Measurements from ENCODE around the gene INPP5F. TPM values are rescaled to one million over a fixed set of nuclear protein-coding genes. Genes with fewer than 3 reads are reported as not detected.

Gene INPP5F, protein sequence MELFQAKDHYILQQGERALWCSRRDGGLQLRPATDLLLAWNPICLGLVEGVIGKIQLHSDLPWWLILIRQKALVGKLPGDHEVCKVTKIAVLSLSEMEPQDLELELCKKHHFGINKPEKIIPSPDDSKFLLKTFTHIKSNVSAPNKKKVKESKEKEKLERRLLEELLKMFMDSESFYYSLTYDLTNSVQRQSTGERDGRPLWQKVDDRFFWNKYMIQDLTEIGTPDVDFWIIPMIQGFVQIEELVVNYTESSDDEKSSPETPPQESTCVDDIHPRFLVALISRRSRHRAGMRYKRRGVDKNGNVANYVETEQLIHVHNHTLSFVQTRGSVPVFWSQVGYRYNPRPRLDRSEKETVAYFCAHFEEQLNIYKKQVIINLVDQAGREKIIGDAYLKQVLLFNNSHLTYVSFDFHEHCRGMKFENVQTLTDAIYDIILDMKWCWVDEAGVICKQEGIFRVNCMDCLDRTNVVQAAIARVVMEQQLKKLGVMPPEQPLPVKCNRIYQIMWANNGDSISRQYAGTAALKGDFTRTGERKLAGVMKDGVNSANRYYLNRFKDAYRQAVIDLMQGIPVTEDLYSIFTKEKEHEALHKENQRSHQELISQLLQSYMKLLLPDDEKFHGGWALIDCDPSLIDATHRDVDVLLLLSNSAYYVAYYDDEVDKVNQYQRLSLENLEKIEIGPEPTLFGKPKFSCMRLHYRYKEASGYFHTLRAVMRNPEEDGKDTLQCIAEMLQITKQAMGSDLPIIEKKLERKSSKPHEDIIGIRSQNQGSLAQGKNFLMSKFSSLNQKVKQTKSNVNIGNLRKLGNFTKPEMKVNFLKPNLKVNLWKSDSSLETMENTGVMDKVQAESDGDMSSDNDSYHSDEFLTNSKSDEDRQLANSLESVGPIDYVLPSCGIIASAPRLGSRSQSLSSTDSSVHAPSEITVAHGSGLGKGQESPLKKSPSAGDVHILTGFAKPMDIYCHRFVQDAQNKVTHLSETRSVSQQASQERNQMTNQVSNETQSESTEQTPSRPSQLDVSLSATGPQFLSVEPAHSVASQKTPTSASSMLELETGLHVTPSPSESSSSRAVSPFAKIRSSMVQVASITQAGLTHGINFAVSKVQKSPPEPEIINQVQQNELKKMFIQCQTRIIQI
- 29.8 and 32.0 TPM in 2 replicates for total RNA-seq

GRCh38 chr10:119725828-119726675 lies at the start of gene INPP5F:
Gene INPP5F, plus strand, starts transcription at chr10:119726050. Its CDS starts 213 bp downstream, at chr10:119726263.

DNA sequence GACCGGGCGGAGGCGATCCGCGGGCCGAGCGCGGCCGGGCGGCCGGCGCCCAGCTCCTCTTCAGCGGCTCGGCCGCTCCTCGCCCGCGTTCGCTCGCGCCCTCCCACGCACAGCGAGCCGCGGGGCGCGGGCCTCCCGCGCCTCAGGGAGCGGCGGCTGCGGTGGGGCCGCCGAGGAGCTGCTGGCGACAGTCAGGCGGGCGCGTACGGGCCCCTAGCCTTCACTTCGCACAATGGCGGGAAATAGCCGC lies 146.7 kb downstream of the INPP5F start, which contains the start of gene MCMBP:
Gene MCMBP (minus strand): TSS at position 234 of the 250 bp plus-strand sequence. CDS start 259 bp downstream, outside the sequence.

Other genes with a start within 250 kb of the INPP5F start
- gene RGS10, start 183.3 kb upstream of the INPP5F start, total RNA-seq: 25.5 and 26.1 TPM in 2 replicates
- gene TIAL1, start 129.1 kb upstream of the INPP5F start, total RNA-seq: 38.8 and 42.2 TPM in 2 replicates
- 19.3 and 24.1 TPM in 2 replicates for gene BAG3, start 74.7 kb upstream of the INPP5F start, total RNA-seq
- 47.0 and 50.0 TPM in 2 replicates for gene MCMBP, start 146.8 kb downstream of the INPP5F start, total RNA-seq
- gene SEC23IP, start 166.7 kb downstream of the INPP5F start, total RNA-seq: 29.1 and 36.5 TPM in 2 replicates

Data from smooth muscle cell of the pulmonary artery (primary cell).